GM12891 (cell line): ENCODE data around the gene IFT27.

Experiments used
- PAX5 ChIP-seq: IDR thresholded peaks from 2 replicates; pipeline ENCODE4 v1.6.1; 2011; ENCODE audit warnings: low read length, moderate library complexity, mild to moderate bottlenecking; ENCODE audit not compliant: insufficient read depth, severe bottlenecking
- POLR2A ChIP-seq: IDR thresholded peaks from 2 replicates; pipeline ENCODE4 v1.6.1; 2011; ENCODE audit warnings: low read depth, low read length, control low read depth
- POLR2AphosphoS5 ChIP-seq: IDR thresholded peaks from 2 replicates; pipeline ENCODE4 v1.6.1; 2011; ENCODE audit warnings: low read depth, low read length, control low read depth
- POU2F2 ChIP-seq: IDR thresholded peaks from 2 replicates; pipeline ENCODE4 v1.6.1; 2011; ENCODE audit warnings: low read depth, mild to moderate bottlenecking, control low read depth, low read length, moderate library complexity
- SPI1 ChIP-seq: IDR thresholded peaks from 2 replicates; pipeline ENCODE4 v1.6.1; 2011; ENCODE audit warnings: low read depth, low read length, control low read depth
- TAF1 ChIP-seq: IDR thresholded peaks from 2 replicates; pipeline ENCODE4 v1.6.1; 2011; ENCODE audit warnings: low read depth, low read length, control low read depth

GRCh38 chr22:36753120-36753802 lies 22.7 kb downstream of the IFT27 start:
- TF ChIP-seq POLR2A (no peak), POLR2AphosphoS5 (no peak), TAF1 (no peak), SPI1 (no peak), POU2F2 (no peak), PAX5 (no peak)
